PC-3 (cell line): ENCODE results near the gene KANSL3. TPM values are rescaled to one million over a fixed set of nuclear protein-coding genes. Genes with fewer than 3 reads are reported as not detected.

Experiments used
- ATAC-seq: fragments of 200-7000 bp; cut with Tn5 transposase; 2 replicates; pipeline ENCODE4 v1.9.1; 2020; ENCODE audit warnings: mild to moderate bottlenecking, moderate library complexity
- BruUV-seq: library from RNA; stranded (reverse); fragments of 400-500 nt; replicated peaks from 2 replicates; lab custom pipeline; 2021; lab: Mats Ljungman, UMichigan
- CTCF ChIA-PET: fragments of 300-600 bp; sonication (Branson Sonifier 250); formaldehyde crosslinking; loops from one replicate; lab custom pipeline; 2022; ENCODE audit warnings: antibody characterized with exemption; lab: Charles Lee
- POLR2A ChIA-PET: fragments of 300-600 bp; sonication (Branson Sonifier 250); formaldehyde crosslinking; loops from one replicate; lab custom pipeline; 2022; ENCODE audit warnings: antibody characterized with exemption; ENCODE audit not compliant: unreplicated experiment; lab: Charles Lee
- DNase-seq: peaks from one replicate; pipeline ENCODE4 v3.0.0-alpha.2; 2015
- H2AFZ ChIP-seq: fragments of 300-600 bp; sonication (generic); 2 replicates; pipeline ENCODE4 v1.6.0; 2016; ENCODE audit warnings: antibody characterized with exemption, low read length
- H3F3A ChIP-seq: fragments of 300-600 bp; sonication (generic); one replicate; pipeline ENCODE4 v1.6.0; 2017; ENCODE audit warnings: antibody characterized with exemption, low read length, control low read depth, mild to moderate bottlenecking; ENCODE audit not compliant: unreplicated experiment
- H3K27ac ChIP-seq: fragments of 300-600 bp; sonication (generic); 2 replicates; pipeline ENCODE4 v1.5.1; 2016; ENCODE audit warnings: mild to moderate bottlenecking, low read length
- H3K27me3 ChIP-seq: fragments of 300-600 bp; sonication (generic); 2 replicates; pipeline ENCODE4 v1.6.1; 2016; ENCODE audit warnings: low read length, mixed read lengths
- H3K36me3 ChIP-seq: fragments of 300-600 bp; sonication (generic); 2 replicates; pipeline ENCODE4 v1.6.1; 2016; ENCODE audit warnings: low read depth, mixed run types, low read length, mixed read lengths
- H3K4me1 ChIP-seq: fragments of 300-600 bp; sonication (generic); 2 replicates; pipeline ENCODE4 v1.5.1; 2016; ENCODE audit warnings: low read length; ENCODE audit not compliant: insufficient read depth
- H3K4me2 ChIP-seq: fragments of 300-600 bp; sonication (generic); 2 replicates; pipeline ENCODE4 v1.6.0; 2016; ENCODE audit warnings: low read length
- H3K4me3 ChIP-seq: fragments of 300-600 bp; sonication (generic); 2 replicates; pipeline ENCODE4 v1.5.1; 2016; ENCODE audit warnings: mild to moderate bottlenecking, low read length, mixed read lengths
- H3K79me2 ChIP-seq: fragments of 300-600 bp; sonication (generic); 2 replicates; pipeline ENCODE4 v1.6.1; 2017; ENCODE audit warnings: low read length, mixed read lengths
- H3K9ac ChIP-seq: fragments of 300-600 bp; sonication (generic); 2 replicates; pipeline ENCODE4 v1.6.0; 2016; ENCODE audit warnings: mild to moderate bottlenecking, low read length
- H3K9me2 ChIP-seq: fragments of 300-600 bp; sonication (generic); replicated peaks from 2 replicates; pipeline ENCODE4 v1.6.1; 2016; ENCODE audit warnings: mixed run types, low read length, mixed read lengths
- H3K9me3 ChIP-seq: fragments of 300-600 bp; sonication (generic); 2 replicates; pipeline ENCODE4 v1.6.1; 2016; ENCODE audit warnings: low read length, mixed read lengths
- H4K20me1 ChIP-seq: fragments of 300-600 bp; sonication (generic); 2 replicates; pipeline ENCODE4 v1.6.1; 2016; ENCODE audit warnings: low read length, mixed read lengths
- CTCF ChIP-seq: fragments of 300-600 bp; sonication (generic); conservative IDR thresholded peaks from 2 replicates; pipeline ENCODE4 v1.5.1; 2017; ENCODE audit warnings: antibody characterized with exemption, low read depth, mild to moderate bottlenecking, low read length
- EZH2 ChIP-seq: fragments of 300-600 bp; sonication (generic); IDR thresholded peaks from one replicate; pipeline ENCODE4 v1.6.1; 2017; ENCODE audit warnings: antibody characterized with exemption, mild to moderate bottlenecking, low read length; ENCODE audit not compliant: unreplicated experiment
- EZH2phosphoT487 ChIP-seq: fragments of 300-600 bp; sonication (generic); IDR thresholded peaks from 2 replicates; pipeline ENCODE4 v1.6.1; 2018; ENCODE audit warnings: mild to moderate bottlenecking, antibody characterized with exemption, low read length, borderline replicate concordance
- intact Hi-C: fragments of 100-400 bp; cut with micrococcal nuclease; formaldehyde crosslinking; loops from 2 replicates; pipeline ENCODE4 v1.9.0; 2023
- total RNA-seq: library from RNA; depleted of rRNA; stranded (reverse); fragments of >200 nt; gene quantifications from 2 replicates; pipeline ENCODE4 v1.2.3, GENCODE V29; 2014

Gene KANSL3
- total RNA-seq, 1 experiment from 2014 or later = 30.6 TPM

DNA sequence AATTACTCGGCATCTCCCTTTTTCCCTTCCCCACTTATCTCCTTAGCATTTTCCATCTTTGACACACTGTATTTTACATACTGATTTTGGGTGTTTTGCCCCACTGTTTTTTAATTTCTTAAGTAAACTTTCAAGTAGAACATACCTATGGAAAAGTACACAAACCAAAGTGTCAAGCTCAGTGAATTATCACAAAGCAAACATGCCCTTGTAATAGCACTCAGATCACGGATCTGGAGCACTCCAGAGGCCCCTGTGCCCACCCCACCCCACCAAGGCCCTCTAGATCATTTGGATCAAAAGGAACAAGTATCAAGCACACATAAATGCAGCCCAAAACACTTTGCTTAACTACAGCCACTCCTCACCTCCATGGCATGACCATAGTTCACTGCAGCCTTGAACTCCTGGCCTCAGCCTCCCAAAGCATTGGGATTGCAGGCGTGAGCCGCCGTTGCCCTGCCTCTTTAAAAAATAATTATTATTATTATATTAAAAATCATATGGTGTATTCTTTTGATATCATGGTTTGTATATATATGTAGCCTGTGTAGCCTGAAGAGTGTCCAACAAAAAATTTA is 42.5 kb upstream of the KANSL3 start:
- Histone ChIP-seq H3K27ac (no peak overlapping the region), H3K4me3 (no peak overlapping the region), H2AFZ (no peak overlapping the region), H3K9me3 (no peaks in the 10 kb centered on the region), H3K9ac (no peak overlapping the region), H4K20me1 (no peaks in the 10 kb centered on the region), H3K27me3 (no peaks in the 10 kb centered on the region), H3K36me3 (no peaks in the 10 kb centered on the region), H3K9me2 (no peaks in the 10 kb centered on the region), H3K4me2 (no peak overlapping the region), H3F3A (no peaks in the 10 kb centered on the region), H3K79me2 (no peaks in the 10 kb centered on the region), H3K4me1 (no peaks in the 10 kb centered on the region)
- ATAC-seq (no peak), DNase-seq (no peak)
- no TSS peak for BruUV-seq
- intact Hi-C loops = no loop called here
- ChIA-PET CTCF (no interaction called here), POLR2A (interaction anchor here (1.0 kb wide), 1 partner anchor 43 kb away, joined by 6 read pairs; no protein-coding TSS in a partner anchor)
- no peak for TF ChIP-seq CTCF
- TF ChIP-seq EZH2 = no peak
- TF ChIP-seq EZH2phosphoT487 = no peak

DNA sequence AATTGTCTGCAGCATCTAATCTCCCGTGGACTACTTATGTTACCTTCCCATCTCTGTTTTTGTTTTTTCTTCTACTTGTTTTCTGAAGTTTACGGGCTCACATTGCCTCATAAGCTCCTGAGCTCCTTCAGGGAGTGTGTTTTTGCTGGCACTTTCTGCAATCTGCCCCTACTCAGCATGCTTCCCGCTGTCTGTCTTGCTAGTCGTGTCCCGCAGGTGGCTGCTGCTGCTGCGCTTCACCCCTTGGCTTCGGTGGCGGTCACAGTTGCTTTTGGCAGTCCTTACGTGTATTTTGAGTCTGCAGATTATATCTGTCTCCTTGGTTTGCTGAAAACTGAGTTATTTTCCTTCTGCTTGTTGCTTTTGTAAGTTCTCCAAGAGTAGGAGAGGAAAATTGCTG is 41.7 kb upstream of the KANSL3 start:
- H3K9me3 ChIP-seq = no peaks in the 10 kb centered on the region
- no peaks in the 10 kb centered on the region for H3K9me2 ChIP-seq
- H4K20me1 ChIP-seq = no peaks in the 10 kb centered on the region
- intact Hi-C loops = no loop called here
- no TSS peak for BruUV-seq
- no peak for DNase-seq
- no peak overlapping the region for H3K27ac ChIP-seq
- H3K79me2 ChIP-seq = no peaks in the 10 kb centered on the region
- TF ChIP-seq CTCF (no peak), EZH2phosphoT487 (no peak), EZH2 (no peak)
- H3K9ac ChIP-seq = no peak overlapping the region
- ATAC-seq = peak; percentile 40; the same call in 1 of the 2 replicates
- CTCF ChIA-PET = no interaction called here
- H3K36me3 ChIP-seq = no peaks in the 10 kb centered on the region
- no peaks in the 10 kb centered on the region for H3K27me3 ChIP-seq
- peak overlapping the region; percentile 49; the same call in 1 of the 2 replicates for H2AFZ ChIP-seq
- H3K4me3 ChIP-seq = no peak overlapping the region
- no peaks in the 10 kb centered on the region for H3F3A ChIP-seq
- no peaks in the 10 kb centered on the region for H3K4me1 ChIP-seq
- POLR2A ChIA-PET = no interaction called here
- peak overlapping the region; percentile 10; the same call in 1 of the 2 replicates for H3K4me2 ChIP-seq

GRCh38 chr2:96669539-96670215 is 31.6 kb upstream of the KANSL3 start:
- H3K4me3 ChIP-seq = no peak overlapping the region
- DNase-seq (no peak), ATAC-seq (no peak)
- BruUV-seq = no TSS peak
- no peaks in the 10 kb centered on the region for H4K20me1 ChIP-seq
- POLR2A ChIA-PET = interaction anchor here (0.6 kb wide), 1 partner anchor 371 kb away, joined by 3 read pairs; no protein-coding TSS in a partner anchor
- no peaks in the 10 kb centered on the region for H3K27me3 ChIP-seq
- TF ChIP-seq EZH2 = no peak
- no peak overlapping the region for H2AFZ ChIP-seq
- no peaks in the 10 kb centered on the region for H3K79me2 ChIP-seq
- no peak overlapping the region for H3K4me2 ChIP-seq
- CTCF ChIA-PET = no interaction called here
- H3K4me1 ChIP-seq = peaks cover 13% of the 10 kb centered on the region
- no peaks in the 10 kb centered on the region for H3K36me3 ChIP-seq
- H3F3A ChIP-seq = no peaks in the 10 kb centered on the region
- no peak overlapping the region for H3K9ac ChIP-seq
- H3K9me3 ChIP-seq = no peaks in the 10 kb centered on the region
- intact Hi-C loops = no loop called here
- H3K9me2 ChIP-seq = no peaks in the 10 kb centered on the region
- no peak overlapping the region for H3K27ac ChIP-seq
